NCI-H82 treated with DMSO at 0.1 percent for 48 hours (cell line): ENCODE results near the gene SERPINE1.

Source experiments
- DNase-seq: peaks from one replicate; lab custom pipeline; 2025; ENCODE audit not compliant: unreplicated experiment; lab: John Stamatoyannopoulos, UW

The SERPINE1 gene

DNA sequence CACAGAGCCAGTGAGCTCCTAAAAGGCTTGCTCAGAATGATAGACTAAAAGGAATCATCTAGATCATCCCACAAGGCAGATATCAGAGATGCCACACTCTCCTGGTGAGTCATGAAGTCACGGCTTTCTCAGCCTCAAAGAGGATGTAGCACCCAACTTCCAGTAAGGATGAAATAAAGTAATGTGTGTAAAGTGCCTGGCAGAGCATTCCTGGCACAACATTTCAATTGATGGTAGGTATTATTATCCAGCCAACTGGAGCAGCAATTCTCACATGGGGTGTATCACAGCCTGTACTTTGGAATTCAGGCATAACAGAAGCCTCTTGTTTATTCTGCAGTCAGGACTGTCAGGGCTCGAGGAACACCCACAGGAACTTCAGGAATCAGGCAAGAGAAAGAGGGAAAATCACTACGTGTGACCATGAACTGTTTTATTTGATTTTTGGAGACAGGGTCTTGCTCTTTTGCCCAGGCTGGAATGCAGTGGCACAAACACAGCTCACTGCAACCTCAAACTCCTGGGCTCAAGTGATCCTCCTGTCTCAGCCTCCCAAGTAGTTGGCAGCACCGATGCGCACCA lies 58.4 kb downstream of the SERPINE1 start:
- no peak for DNase-seq

DNA sequence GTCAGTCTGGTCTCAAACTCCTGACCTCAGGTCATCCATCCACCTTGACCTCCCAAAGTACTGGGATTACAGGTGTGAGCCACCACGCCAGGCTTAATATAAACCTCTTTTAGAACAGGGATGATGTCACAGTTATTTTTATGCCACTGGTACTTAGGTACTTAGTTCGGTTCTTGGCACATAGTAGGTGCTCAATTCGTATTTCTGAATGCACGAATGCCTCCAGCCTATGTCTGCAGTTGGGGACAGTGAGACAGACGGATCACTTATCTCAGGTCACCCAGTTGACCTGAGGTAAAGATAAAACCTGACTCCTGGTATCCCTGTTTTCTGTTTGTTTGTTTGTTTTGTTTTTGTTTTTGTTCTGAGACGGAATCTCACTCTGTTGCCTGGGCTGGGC lies 59.3 kb downstream of the SERPINE1 start:
- no peak for DNase-seq

DNA sequence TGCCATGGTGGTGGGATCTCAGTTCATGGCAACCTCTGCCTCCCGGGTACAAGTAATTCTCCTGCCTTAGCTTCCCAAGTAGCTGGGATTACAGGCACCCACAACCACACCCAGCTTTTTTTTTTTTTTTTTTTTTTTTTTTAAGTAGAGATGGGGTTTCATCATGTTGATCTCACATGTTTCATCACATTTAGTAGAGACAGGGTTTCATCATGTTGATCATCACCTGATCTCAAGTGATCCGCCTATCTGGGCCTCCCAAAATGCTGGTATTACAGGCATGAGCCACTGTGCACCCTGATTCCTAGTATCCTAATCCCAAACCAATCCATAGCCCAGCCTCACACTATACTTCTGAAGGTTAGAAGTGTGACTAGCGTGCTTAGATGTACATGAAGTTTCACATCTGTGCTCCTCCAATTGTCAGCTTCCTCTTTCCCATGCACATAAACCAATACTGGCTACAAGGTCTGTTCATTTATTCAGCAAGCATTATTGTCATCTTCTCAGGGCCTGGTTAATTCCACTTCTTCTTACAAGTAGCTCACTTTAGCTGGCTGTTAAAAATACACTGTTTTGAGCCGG lies 60.0 kb downstream of the SERPINE1 start:
- no peak for DNase-seq
